ENCODE data around the gene HNRNPL. TPM values are rescaled to one million over a fixed set of nuclear protein-coding genes. Genes with fewer than 3 reads are reported as not detected.
A peak's percentile ranks its signal among the peaks of the same experiment; 100 is the strongest.

HNRNPL gene
- total and polyA plus RNA-seq, 2 donors (not counting 1 experiment from before 2014, with no cell fraction given), result 292 to 418 TPM

GRCh38 chr19:38844093-38844686 is 5.6 kb downstream of the HNRNPL start:
- H3K9me3 ChIP-seq (ENCODE audit: control extremely low read depth in 1 of 3, control insufficient read depth in 2 of 3, insufficient read depth in 1 of 3, low read length in 2 of 3), result no peaks in the 10 kb centered on the region
- Mint-ChIP-seq H3K27me3 (no peaks in the 10 kb centered on the region), H3K4me3 (peak overlapping the region; percentile 2), H3K9me3 (ENCODE audit: insufficient read depth) (no peaks in the 10 kb centered on the region), H3K27ac (peak overlapping the region; percentile 59), H3K4me1 (peaks cover 69% of the 10 kb centered on the region)
- ATAC-seq (ENCODE audit: low read depth) (no peak), DNase-seq (no peak)
- no peak overlapping the region for H3K4me3 ChIP-seq (ENCODE audit: control extremely low read depth in 1 of 5, extremely low read depth in 1 of 5, insufficient read depth in 1 of 5, low read depth in 2 of 5, low read length in 4 of 5)
- intact Hi-C loops (cut with micrococcal nuclease), result no loop called here
- peak overlapping the region in 1 of 2 donors; percentile 37 for H3K27ac ChIP-seq (ENCODE audit: low read length in 2 of 2)
- 92% methylated on average over 11 of the region's 11 CpGs for WGBS (ENCODE audit: insufficient coverage)
- H3K79me2 ChIP-seq (ENCODE audit: control insufficient read depth, insufficient read depth, low read length), result peaks cover 93% of the 10 kb centered on the region
- H3K27me3 ChIP-seq (replicated peaks in 1 of 4; ENCODE audit: control extremely low read depth in 1 of 4, control insufficient read depth in 3 of 4, insufficient read depth in 4 of 4, low read length in 3 of 4), result no peaks in the 10 kb centered on the region
- H4K20me1 ChIP-seq (ENCODE audit: control insufficient read depth, insufficient read depth, low read length, poor library complexity, severe bottlenecking), result peaks cover 100% of the 10 kb centered on the region
- peaks cover 59 to 66% of the 10 kb centered on the region in 2 donors for H3K4me1 ChIP-seq (ENCODE audit: control insufficient read depth in 2 of 2, insufficient read depth in 2 of 2, low read length in 2 of 2)
- POLR2A ChIA-PET, result interaction anchor here (0.7 to 1.2 kb wide), 2 partner anchors 25 to 482 kb away, joined by 4 read pairs; no protein-coding TSS in a partner anchor
- no peak overlapping the region for H3K4me2 ChIP-seq (replicated peaks; ENCODE audit: low read depth, low read length, poor library complexity, severe bottlenecking)
- H3K9ac ChIP-seq (ENCODE audit: low read length), result no peak overlapping the region
- no peak overlapping the region for H2AFZ ChIP-seq (ENCODE audit: insufficient read depth, low read depth, low read length, poor library complexity, severe bottlenecking)
- TF ChIP-seq CTCF (IDR thresholded peaks at IDR 0.05) (no peak), EZH2 (IDR thresholded peaks at IDR 0.05; ENCODE audit: borderline replicate concordance, insufficient read depth, low read depth, low read length, poor library complexity, severe bottlenecking) (no peak)
- CTCF ChIA-PET, result interaction anchor here (0.6 to 1.3 kb wide), 9 partner anchors 10 to 92 kb away, joined by 3 to 6 read pairs (median 3); partner anchors contain the start of genes ECH1 and RINL
- peaks cover 17 to 94% of the 10 kb centered on the region in 2 experiments for H3K36me3 ChIP-seq (replicated peaks in 1 of 2; ENCODE audit: control extremely low read depth in 1 of 2, control insufficient read depth in 1 of 2, extremely low read depth in 1 of 2, insufficient read depth in 2 of 2, low read length in 1 of 2)

- Mint-ChIP-seq H3K27me3 (no peaks in the 10 kb centered on the region), H3K4me3 (no peak overlapping the region), H3K9me3 (ENCODE audit: insufficient read depth) (no peaks in the 10 kb centered on the region), H3K4me1 (peaks cover 62% of the 10 kb centered on the region), H3K27ac (peak overlapping the region; percentile 32)
- Histone ChIP-seq H3K4me1 (ENCODE audit: control insufficient read depth in 2 of 2, insufficient read depth in 2 of 2, low read length in 2 of 2) (peaks cover 52 to 57% of the 10 kb centered on the region in 2 donors), H3K4me3 (ENCODE audit: control extremely low read depth in 1 of 5, extremely low read depth in 1 of 5, insufficient read depth in 1 of 5, low read depth in 2 of 5, low read length in 4 of 5) (no peak overlapping the region), H3K36me3 (replicated peaks in 1 of 2; ENCODE audit: control extremely low read depth in 1 of 2, control insufficient read depth in 1 of 2, extremely low read depth in 1 of 2, insufficient read depth in 2 of 2, low read length in 1 of 2) (peaks cover 22 to 96% of the 10 kb centered on the region in 2 experiments), H3K4me2 (replicated peaks; ENCODE audit: low read depth, low read length, poor library complexity, severe bottlenecking) (peak overlapping the region; percentile 43), H3K9me3 (ENCODE audit: control extremely low read depth in 1 of 3, control insufficient read depth in 2 of 3, insufficient read depth in 1 of 3, low read length in 2 of 3) (no peaks in the 10 kb centered on the region), H3K9ac (ENCODE audit: low read length) (no peak overlapping the region), H3K27me3 (replicated peaks in 1 of 4; ENCODE audit: control extremely low read depth in 1 of 4, control insufficient read depth in 3 of 4, insufficient read depth in 4 of 4, low read length in 3 of 4) (no peaks in the 10 kb centered on the region), H4K20me1 (ENCODE audit: control insufficient read depth, insufficient read depth, low read length, poor library complexity, severe bottlenecking) (peaks cover 100% of the 10 kb centered on the region), H3K27ac (ENCODE audit: low read length in 2 of 2) (peak overlapping the region in 1 of 2 donors; percentile 37), H2AFZ (ENCODE audit: insufficient read depth, low read depth, low read length, poor library complexity, severe bottlenecking) (no peak overlapping the region), H3K79me2 (ENCODE audit: control insufficient read depth, insufficient read depth, low read length) (peaks cover 89% of the 10 kb centered on the region)
- ChIA-PET POLR2A (interaction anchor here (1.2 kb wide), 1 partner anchor 27 kb away, joined by 6 read pairs; no protein-coding TSS in a partner anchor), CTCF (interaction anchor here (1.0 to 1.3 kb wide), 3 partner anchors 21 to 27 kb away, joined by 3 to 5 read pairs (median 4); no protein-coding TSS in a partner anchor)
- WGBS (ENCODE audit: insufficient coverage), result 97% methylated on average over 8 of the region's 9 CpGs
- ATAC-seq (ENCODE audit: low read depth) (no peak), DNase-seq (no peak)
- TF ChIP-seq EZH2 (IDR thresholded peaks at IDR 0.05; ENCODE audit: borderline replicate concordance, insufficient read depth, low read depth, low read length, poor library complexity, severe bottlenecking) (no peak), CTCF (IDR thresholded peaks at IDR 0.05) (no peak)
- intact Hi-C loops (cut with micrococcal nuclease), result no loop called here
Measured at GRCh38 chr19:38843175-38843758, 6.5 kb downstream of the HNRNPL start.
